Colonic mucosa (tissue), 4 donors: ENCODE measurements around the gene CCDC88C. TPM values are rescaled to one million over a fixed set of nuclear protein-coding genes. Genes with fewer than 3 reads are reported as not detected.
A peak's percentile ranks its signal among the peaks of the same experiment; 100 is the strongest.

Experiments
- DNase-seq: peaks from one replicate; pipeline ENCODE4 v3.0.0-alpha.2; 2020
- H3K27ac ChIP-seq: fragments of 200-600 bp; one replicate; pipeline ENCODE4 v1.8.0; 2021
- H3K27me3 ChIP-seq: fragments of 200-600 bp; one replicate; pipeline ENCODE4 v1.8.0; 2021
- H3K36me3 ChIP-seq: fragments of 200-600 bp; one replicate; pipeline ENCODE4 v1.8.0; 2021
- H3K4me1 ChIP-seq: fragments of 200-600 bp; one replicate; pipeline ENCODE4 v1.8.0; 2021; ENCODE audit warnings: mild to moderate bottlenecking
- H3K4me3 ChIP-seq: fragments of 200-600 bp; one replicate; pipeline ENCODE4 v1.8.0; 2021
- H3K9ac ChIP-seq, 2 donors: one replicate each; pipeline ENCODE4 v1.7.0; 2013; ENCODE audit warnings: control low read depth in 2 of 2, low read depth in 2 of 2, low read length in 2 of 2
- H3K9me3 ChIP-seq: fragments of 200-600 bp; one replicate; pipeline ENCODE4 v1.8.0; 2021
- CTCF ChIP-seq: fragments of 200-600 bp; IDR thresholded peaks from one replicate; pipeline ENCODE4 v1.8.0; 2022; ENCODE audit warnings: antibody characterized with exemption, mild to moderate bottlenecking
- intact Hi-C: fragments of 100-400 bp; cut with DNase I; formaldehyde crosslinking; loops from one replicate; pipeline ENCODE4 v1.14.1; 2022
- total RNA-seq, 2 donors: library from RNA; stranded (reverse); fragmentation: NEBNext Ultra II Directional in 1 of 2; extraction: Animal tissue kit (Norgen Biotek cat#: 25700) in 1 of 2; gene quantifications; one replicate each; pipeline ENCODE4 v1.2.1, GENCODE V29; 2021
- donor health status: healthy.
- donor health status: DM: no; HTN: no; CAD: no.
- donor health status: DM: no; HTN: no; CAD: no.

CCDC88C gene
- total RNA-seq, 2 donors from 2014 or later, result 45.6 to 48.0 TPM

GRCh38 chr14:91402771-91403600, 14.6 kb downstream of the CCDC88C start:
- no peaks in the 10 kb centered on the region for H3K9me3 ChIP-seq
- no peaks in the 10 kb centered on the region for H3K36me3 ChIP-seq
- H3K4me3 ChIP-seq, result no peak overlapping the region
- no peaks in the 10 kb centered on the region for H3K27me3 ChIP-seq
- intact Hi-C loops, result no loop called here
- peak overlapping the region; percentile 89 for H3K27ac ChIP-seq
- no peak for TF ChIP-seq CTCF
- DNase-seq, result peak; percentile 84
- H3K9ac ChIP-seq, result peak overlapping the region; percentile 51 to 85
- H3K4me1 ChIP-seq, result peaks cover 39% of the 10 kb centered on the region

GRCh38 chr14:91402348-91402747, 15.3 kb downstream of the CCDC88C start:
- intact Hi-C loops, result no loop called here
- Histone ChIP-seq H3K4me3 (no peak overlapping the region), H3K27ac (peak overlapping the region; percentile 89), H3K9me3 (no peaks in the 10 kb centered on the region), H3K36me3 (no peaks in the 10 kb centered on the region), H3K4me1 (peaks cover 45% of the 10 kb centered on the region), H3K9ac (peak overlapping the region; percentile 51 to 85), H3K27me3 (no peaks in the 10 kb centered on the region)
- DNase-seq, result no peak
- TF ChIP-seq CTCF, result no peak

- H3K4me1 ChIP-seq, result peaks cover 50% of the 10 kb centered on the region
- no peaks in the 10 kb centered on the region for H3K27me3 ChIP-seq
- intact Hi-C loops, result no loop called here
- TF ChIP-seq CTCF, result no peak
- H3K9ac ChIP-seq, result peak overlapping the region in 1 of 2 donors; percentile 68
- no peaks in the 10 kb centered on the region for H3K9me3 ChIP-seq
- no peaks in the 10 kb centered on the region for H3K36me3 ChIP-seq
- no peak for DNase-seq
- H3K4me3 ChIP-seq, result no peak overlapping the region
- H3K27ac ChIP-seq, result peak overlapping the region; percentile 89
These were observed 15.9 kb downstream of the CCDC88C start for GRCh38 chr14:91401751-91402150.

GRCh38 chr14:91400696-91401095, 16.9 kb downstream of the CCDC88C start:
- H3K9me3 ChIP-seq, result no peaks in the 10 kb centered on the region
- no peak for TF ChIP-seq CTCF
- no peak overlapping the region for H3K4me3 ChIP-seq
- no peak for DNase-seq
- intact Hi-C loops, result no loop called here
- H3K4me1 ChIP-seq, result peaks cover 53% of the 10 kb centered on the region
- peak overlapping the region in 1 of 2 donors; percentile 87 for H3K9ac ChIP-seq
- H3K27ac ChIP-seq, result peak overlapping the region; percentile 89
- no peaks in the 10 kb centered on the region for H3K27me3 ChIP-seq
- no peaks in the 10 kb centered on the region for H3K36me3 ChIP-seq

- Histone ChIP-seq H3K9me3 (no peaks in the 10 kb centered on the region), H3K9ac (peak overlapping the region; percentile 65 to 87), H3K27me3 (no peaks in the 10 kb centered on the region), H3K4me1 (peaks cover 53% of the 10 kb centered on the region), H3K27ac (peak overlapping the region; percentile 89), H3K36me3 (no peaks in the 10 kb centered on the region), H3K4me3 (peak overlapping the region; percentile 34)
- intact Hi-C loops, result no loop called here
- no peak for TF ChIP-seq CTCF
- DNase-seq, result peak; percentile 65
These were observed 17.6 kb downstream of the CCDC88C start for GRCh38 chr14:91399868-91400640.
